Measurements from ENCODE around the gene GNAQ.
"Not testable (repeated sequence)": the region's sequence is repeated elsewhere in the genome, so short reads cannot be mapped to it uniquely, and the experiment has no call there.

Gene GNAQ

DNA sequence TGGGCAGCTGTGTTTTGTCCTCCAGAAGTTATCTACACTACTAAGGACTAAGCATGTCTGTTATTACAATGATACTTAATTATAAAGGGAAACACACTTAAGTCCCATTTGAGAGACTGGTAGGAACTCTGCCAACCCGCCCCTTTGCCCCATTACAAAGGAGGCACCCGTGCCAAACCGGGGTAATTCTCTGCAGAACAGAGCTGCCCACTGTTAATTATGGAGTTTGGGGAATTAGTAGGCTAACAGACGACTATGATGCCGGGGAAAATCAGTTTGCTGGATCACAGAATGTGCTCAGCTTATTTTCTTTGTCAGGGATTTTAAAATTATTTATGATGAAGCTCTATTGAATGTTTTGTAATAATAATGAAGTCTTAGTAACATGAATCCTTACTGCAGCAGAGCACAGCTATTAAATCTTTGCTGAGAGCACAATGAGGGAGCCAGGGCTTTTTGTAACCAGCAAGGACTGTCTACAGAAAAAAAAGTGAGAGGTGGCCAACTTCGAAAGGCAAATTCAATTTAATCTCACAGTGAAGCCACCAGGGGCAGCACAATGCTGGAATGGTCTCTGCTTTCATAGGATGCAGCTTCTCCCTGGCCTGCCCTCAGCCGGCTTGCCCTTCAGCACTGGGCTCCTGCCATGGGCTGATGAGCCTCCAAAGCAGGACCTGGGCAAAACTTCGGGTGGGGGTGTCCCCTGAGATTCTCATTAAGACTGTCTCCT lies 134.5 kb downstream of the GNAQ start:
- DNase-seq = no peak

DNA sequence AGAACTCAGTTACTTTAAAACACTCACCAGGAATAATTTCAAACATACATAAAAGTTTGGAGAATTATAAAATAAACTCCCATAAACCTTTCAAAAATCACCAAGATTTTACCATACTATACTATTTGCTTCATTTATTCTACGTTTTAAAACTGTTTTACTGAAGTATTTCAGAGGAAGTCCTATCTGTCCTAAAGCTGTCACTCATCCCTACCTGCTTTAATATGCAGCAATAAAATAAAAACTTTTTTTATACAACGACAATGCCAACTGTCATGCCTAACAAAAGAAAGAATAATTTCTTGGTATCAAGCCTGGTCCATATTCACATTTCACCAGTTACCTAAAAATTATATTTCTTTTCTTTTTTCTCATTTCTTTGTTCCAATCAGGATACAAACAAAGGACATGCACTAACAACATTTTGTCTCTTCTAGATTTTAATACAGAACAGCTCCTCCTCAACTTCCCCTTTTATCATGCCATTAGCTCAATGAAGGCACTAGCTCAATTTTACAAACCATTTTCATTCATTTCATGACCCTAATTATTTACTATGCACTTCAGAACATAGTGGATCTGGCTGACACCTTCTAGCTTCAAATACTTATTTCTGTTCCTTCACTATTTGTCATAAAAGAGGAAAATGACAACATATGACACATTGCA lies 135.2 kb downstream of the GNAQ start:
- DNase-seq = no peak

DNA sequence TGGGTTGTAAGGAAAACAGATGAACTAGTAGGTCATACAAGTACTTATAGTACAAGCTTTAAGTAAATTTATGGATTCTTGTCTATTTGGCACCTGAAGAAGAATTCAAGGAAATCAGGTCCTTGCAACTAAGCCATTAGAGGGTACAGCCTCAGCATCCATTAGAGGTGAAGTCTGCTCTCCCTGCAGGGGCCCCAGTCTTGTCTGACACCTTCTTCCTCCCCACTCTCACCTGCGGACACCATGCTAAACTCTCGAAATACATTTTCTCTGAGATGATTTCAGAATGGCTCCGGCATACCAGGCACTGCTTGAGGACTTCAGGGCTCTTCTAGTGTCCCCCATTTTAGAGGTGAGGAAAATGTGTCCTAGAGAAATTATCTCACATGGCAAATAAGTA lies 137.9 kb downstream of the GNAQ start:
- DNase-seq = no peak

DNA sequence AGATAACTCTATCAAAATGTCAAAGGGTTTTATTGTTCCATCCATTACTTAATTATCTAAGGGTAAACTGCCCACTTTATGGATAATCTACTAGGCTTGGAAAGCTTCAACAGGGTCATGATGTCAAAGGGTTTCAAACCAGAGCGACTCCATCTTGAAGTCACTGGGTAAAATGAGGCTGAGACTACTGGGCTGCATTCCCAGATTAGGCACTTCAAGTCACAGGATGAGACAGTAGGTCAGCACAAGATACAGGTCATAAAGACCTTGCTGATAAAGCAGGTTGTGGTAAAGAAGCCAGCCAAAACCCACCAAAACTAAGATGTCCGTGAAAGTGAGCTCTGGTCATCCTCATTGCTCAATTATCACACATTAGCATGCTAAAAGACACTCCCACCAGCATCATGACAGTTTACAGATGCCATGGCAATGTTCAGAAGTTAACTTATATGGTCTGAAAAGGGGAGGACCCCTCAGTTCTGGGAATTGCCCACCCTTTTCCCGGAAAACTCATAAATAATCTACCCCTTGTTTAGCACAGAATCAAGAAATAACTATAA lies 138.6 kb downstream of the GNAQ start:
- DNase-seq = no peak

DNA sequence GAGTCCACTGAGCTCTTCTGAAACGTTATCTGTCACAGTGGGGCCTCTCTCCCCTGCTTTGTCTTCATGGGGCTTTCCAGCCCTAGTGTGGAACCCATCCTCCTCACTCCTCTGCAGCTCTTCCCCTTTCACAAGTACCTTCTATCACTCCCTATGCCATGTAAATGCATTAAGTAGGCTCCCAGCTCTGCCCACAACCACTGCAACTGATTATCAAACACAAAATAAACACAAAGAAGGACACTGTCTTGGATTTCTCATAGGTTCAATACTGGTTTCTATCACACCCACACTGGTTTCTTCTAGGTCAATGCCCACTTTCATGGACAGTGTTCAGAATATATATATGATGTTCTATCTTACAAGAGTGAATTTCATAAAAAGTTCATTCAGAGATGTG lies 139.4 kb downstream of the GNAQ start:
- no peak for DNase-seq

DNA sequence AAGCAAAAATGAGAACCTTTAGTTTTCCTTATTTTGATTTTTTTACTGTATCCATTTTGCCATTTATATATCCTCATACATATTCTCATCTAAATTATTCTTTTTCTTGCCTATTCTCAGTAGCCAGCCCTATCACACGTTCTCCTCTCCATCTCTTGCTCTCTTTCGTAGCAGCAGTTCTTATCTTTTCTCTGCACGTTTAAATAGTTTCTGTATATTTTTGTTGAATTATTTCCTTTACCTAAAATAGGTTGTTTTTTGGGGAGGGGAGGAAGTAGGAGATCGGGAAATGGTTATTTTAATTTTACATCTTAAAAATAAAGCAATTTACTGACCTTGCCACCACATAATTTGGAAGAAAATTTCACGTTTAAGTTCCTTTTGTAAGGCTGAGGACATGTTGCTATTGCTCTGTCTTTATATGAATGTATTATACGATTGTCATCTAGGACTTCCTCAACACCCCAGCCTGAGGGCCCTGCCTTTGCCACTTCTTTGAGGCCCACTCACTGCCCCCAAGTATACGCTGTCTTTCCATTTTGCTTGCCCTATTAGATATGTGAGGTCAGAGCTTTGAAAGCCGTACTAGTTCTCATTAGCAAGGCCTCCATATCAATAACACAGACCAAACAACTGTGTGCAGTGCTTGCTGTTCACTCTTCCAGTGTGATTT lies 140.3 kb downstream of the GNAQ start:
- no peak for DNase-seq

DNA sequence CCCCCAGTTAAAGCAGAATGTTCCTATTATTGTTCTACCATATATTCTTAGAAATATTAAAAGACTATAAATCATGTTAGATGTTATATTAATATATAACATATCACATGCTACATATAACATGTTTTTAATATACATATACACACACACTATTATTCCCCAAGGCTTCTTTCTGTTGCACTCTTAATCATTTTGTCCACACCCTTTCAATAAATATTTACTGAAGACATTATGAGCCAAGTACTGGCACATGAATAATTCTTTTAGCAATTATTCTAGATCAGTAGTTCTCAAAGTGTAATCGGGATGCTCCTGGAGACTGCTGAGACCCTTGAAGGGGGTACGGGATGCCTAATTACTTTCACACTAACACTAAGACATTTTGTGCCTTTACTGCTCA lies 143.9 kb downstream of the GNAQ start:
- no peak for DNase-seq

DNA sequence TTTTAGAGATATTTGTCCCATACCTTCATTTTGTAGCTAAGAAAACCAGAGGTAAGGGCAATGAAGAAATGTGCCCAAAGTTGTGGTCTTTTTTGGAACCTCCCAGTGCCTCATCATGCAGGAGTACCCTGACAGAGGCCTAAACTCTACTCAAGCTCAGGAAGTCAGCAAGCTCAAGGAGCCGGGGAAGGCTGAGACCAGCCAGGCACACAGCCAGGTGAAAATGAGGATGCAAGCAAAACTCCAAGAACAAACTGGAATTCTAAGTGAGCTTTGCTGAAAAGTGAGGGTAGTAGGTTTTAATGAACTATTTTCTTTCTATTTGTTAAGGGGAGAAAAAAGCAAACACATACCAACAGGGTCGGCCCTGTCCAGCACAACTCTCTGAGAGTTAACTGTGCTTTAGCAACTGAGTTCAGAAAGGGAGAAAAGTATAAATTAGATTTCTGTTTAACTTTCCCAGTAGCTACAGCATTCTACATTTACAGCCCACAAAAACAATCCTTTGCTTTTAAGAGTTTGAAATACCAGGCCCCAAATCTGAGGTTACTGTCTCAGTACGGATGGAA lies 146.4 kb downstream of the GNAQ start:
- no peak for DNase-seq

DNA sequence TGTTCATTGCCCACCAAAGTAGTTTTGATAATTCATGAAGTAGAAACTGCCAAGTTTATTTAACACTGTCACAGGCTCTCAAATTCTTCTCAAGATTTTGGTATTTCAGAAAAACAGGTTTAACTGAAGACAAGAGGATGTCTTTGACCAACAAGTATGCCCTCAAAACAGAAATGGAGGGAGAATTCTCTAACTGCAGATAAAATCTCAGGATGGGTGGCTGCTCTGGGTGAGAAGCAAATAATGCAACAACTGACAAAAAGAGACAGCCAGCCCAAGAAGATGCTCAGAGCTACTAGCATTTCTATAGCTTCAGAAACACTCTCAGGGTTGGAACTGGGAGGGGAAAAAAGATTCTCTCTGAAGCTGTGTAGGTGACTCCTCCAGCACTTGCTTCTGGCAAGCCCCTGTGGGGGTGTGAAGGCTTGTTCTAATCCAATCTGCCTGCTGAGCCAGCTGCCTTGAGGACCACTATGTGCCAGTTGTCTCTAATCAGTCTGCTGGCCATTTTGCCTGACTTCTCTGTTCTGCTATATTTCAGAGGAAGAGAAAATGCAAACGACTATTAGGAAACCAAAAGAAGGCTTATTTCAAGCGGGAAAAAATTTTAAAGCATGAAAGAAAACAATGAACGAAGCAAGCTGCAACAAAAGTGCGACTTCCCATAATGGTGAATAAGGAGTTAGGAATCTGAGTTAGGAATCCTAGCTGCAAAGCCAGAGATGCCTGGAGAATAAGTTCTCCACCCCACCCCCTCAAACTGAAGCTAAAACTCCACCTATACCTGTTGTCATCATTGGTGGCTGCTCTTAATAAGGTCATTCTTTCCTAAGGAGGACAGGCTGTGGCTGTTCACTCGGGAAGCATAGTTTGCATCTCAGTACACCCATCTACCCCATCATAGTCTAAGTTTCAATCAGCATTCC lies 147.5 kb downstream of the GNAQ start:
- DNase-seq = no peak

DNA sequence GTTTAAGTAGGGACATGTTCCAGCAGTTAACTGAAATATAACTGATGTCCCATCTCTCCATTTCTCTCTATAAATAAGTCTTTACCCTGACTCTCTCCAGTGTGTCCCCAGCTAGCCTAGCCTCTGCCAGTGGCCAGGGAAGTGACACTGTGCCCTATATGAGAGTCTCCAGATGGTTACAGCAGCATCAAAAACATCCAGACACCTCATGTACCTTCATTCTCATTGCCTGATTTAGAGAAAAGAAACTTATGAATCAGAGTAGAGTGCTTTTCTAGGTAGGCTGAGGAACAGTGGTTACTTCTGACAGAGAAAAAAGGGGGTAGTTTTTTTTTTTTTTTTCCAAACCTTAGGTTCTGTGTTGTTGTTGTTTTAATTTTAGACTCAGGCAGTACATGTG lies 148.5 kb downstream of the GNAQ start:
- DNase-seq = no peak

DNA sequence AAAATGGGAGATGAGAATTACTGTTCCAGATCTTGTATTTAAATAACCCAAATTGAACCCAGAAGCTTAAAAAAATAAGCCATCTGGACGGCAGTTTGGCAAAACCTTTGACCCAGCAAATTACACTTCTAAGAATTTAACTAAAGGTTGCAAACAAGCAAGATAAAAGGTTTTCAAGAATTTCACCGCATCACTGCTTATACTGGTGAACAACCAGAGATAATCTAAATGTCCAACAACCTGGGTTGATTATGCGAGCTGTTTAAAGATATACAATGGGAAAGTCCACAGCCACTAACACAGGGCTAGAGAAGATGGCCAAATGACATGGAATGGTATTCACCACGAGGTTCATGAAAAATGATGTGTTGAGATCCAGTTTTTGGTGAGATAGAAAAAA lies 149.3 kb downstream of the GNAQ start:
- no peak for DNase-seq

DNA sequence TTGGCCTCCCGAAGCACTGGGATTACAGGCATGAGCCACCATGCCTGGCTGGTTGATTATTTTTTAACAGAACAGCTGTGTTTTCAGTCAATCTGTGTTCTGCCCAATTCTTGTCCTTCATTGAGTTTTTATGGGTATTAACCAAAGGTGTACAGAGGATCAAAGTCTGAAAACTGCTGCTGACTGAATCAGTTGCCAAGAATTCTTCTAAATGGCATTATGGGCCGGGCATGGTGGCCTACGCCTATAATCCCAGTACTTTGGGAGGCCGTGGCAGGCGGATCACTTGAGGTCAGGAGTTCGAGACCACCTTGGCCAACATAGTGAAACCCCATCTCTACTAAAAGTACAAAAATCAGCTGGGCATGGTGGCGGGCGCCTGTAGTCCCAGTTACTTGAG lies 150.0 kb downstream of the GNAQ start:
- DNase-seq = not testable (repeated sequence)

DNA sequence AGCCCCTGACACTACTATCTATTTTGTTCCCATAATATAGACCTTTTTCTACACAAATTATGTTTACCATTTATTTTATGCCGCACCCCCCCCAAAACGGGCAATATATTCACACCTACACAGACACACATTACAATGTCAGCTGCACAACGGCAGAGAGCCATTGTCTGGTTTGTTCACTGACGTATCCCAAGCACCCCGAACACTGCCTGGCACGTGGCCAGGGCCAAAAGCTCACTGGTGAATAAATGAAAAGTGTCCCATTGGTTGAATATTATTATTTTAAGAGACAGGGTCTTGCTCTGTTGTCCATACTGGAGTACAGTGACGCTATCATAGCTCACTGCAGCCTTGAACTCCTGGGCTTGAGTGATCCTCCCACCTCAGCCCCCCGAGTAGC lies 150.5 kb downstream of the GNAQ start:
- DNase-seq = no peak

DNA sequence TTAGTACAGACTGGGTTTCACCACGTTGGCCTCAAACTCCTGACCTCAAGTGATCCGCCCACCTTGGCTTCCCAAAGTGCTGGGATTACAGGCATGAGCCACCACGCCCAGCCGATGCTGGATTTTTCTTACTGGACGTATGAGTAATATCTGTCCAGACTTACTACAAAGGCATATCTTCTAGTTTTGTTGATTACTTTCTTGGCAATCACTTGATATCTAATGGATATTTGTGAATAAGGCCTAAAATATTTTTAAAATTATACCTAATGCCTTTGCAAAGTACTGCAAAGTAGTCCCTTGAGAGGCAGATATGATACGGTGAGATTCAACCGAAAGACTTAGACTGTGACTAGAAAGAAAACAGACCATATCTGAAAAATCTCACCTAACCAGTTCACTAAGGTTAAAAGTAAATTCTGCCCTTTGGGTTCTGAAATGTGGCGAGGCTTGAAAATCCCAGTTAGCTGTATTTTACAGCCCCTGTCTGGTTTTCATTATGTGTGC lies 152.1 kb downstream of the GNAQ start:
- no peak for DNase-seq

DNA sequence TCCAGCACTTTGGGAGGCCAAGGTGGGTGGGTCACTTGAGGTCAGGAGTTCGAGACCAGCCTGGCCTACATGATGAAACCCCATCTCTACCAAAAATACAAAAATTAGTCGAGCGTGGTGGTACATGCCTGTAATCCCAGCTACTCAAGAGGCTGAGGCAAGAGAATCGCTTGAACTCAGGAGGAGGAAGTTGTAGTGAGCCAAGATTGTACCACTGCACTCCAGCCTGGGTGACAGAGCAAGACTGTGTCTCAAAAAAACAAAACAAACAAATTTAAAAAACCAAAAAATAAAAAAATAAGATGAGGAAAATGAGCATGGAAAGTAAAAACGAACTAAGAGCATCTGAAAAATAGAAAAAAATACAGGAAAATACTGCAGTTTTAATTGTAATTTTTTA lies 152.8 kb downstream of the GNAQ start:
- DNase-seq = not testable (repeated sequence)

DNA sequence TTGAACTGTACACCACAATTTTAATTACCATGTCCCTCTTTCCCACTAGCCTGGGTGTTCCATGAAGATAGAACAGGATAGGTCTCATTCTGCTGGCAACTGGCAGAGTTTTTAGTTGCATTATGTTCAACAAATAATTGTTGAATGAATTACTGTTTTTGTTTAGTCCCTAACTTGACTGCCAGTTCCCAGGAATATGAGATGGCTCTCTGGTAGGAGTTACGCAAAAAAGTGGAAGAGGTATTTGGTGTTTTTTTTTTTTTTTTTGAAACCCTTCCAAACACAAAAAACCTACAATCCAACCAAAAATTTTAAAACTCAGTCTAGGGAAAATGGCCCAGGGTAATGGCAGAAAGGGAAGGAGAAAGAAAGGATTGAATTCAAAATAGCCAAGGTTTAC lies 153.6 kb downstream of the GNAQ start:
- no peak for DNase-seq

DNA sequence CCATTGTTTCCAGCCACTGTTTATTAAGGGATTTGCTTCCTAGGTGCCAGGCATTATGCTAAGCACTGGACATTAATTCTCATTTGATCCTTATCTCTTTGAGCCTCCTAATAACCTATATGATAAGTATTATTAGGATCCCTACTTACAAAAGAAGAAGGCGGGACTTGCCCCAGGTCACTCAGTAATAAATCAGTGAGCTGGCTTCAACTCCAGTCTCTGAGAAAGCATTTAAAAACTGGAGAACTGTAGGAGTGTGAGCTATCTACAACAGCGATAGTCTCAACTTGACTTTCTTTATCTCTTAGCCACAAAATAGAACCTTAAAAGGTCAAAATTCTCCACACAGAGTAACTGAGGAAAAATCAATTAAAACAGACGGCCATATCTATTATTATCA lies 155.0 kb downstream of the GNAQ start:
- no peak for DNase-seq

DNA sequence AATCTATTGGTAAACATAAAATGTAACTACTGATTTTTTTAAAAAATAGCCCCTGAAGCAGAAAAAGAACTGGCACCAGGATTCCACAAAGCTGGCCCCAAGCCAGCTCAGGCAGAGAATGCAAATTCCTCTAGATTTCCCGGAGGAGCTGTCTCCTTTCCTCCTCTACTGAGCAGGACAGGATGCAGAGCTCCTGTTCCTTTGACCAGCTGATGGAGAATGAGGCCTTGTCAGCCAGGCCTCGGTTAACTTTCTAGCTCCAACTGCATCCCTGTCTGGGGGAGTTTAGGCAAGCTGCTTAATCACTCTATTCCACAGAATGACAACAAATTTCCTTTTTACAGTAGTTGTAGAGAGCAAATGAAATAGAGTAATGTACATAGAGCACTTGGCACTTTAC lies 155.5 kb downstream of the GNAQ start:
- no peak for DNase-seq

DNA sequence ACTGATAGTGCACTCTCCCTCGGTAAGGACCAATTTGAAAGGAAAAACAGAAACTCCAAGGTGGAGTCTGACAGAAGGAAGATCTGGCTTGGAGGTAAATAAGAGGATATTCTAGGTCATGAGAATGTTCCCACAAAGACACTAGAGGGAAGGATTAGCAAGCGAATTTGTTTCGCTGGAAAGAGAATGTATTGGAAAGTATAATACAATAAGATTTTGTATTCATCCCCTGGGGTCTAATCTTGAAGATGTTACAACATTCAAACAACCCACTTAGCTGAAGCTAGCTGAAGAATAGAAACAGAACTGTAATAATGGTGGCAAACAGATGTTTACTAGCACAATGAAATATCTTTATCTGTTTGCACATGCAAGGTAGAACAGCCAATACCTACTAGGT lies 158.7 kb downstream of the GNAQ start:
- no peak for DNase-seq

DNA sequence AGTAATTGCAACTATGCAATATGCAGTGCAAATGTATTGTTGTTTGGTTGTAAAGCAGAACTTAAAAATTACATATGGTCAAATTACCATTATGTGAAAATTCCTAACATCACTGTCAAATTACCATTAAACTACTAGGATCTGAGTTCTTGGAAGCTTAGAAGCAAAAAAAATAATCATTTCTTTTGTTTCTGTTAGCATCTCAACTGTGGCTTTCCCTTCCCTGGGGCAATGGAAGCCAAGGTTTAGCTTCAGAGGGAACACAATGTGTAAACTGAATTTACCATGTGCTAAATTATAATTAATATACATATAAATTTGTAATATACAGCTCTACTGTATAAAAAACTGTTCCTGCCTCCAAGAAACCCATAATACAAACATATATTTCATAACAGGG lies 159.4 kb downstream of the GNAQ start:
- DNase-seq = no peak

DNA sequence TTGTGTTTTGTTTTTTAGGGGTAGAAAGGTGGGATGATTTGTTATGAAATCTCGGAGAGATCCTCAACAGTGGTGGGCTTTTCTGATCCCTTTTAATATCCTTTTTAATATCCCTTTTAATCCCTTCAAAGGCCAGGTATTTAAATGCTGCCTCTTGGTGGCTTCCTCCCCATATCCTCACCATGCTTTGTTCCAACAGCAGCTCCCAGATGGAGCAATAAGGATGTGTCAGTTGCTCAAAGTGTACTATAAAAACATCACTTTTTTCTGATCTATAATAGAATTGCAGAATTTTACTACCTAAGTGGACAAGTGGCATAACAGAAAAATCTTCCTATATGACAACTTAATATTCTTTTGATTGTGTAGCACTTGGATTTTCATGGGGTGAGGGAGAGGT lies 160.1 kb downstream of the GNAQ start:
- no peak for DNase-seq

DNA sequence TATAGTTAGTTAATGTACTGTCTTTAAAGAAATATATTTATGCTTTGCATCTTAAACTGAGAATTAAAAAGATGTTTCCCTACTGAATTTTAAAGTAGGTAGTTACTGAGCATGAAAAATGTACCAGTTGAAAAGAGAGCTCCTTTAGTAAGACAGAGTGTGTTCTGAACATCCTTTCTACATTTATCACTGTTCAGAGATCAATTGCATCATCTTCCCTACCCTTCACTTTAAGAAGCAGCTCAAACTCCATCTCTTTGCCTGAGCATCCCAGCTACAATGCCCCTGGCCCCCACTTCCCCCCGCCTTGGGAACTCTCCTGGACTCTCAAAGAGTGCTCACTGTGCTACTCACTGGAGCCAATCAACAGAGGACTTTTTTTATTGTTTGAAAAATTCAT lies 164.7 kb downstream of the GNAQ start:
- no peak for DNase-seq

Data from activated T-cell treated with anti-CD3 and anti-CD28 coated beads, Interleukin-2, amount 50 U/mL, for 48 hours (primary cell).